Measurements from ENCODE around the gene MT1G. TPM values are rescaled to one million over a fixed set of nuclear protein-coding genes. Genes with fewer than 3 reads are reported as not detected.

MT1G gene
- polyA plus RNA-seq, 1 donor from 2014 or later, result not detected

DNA sequence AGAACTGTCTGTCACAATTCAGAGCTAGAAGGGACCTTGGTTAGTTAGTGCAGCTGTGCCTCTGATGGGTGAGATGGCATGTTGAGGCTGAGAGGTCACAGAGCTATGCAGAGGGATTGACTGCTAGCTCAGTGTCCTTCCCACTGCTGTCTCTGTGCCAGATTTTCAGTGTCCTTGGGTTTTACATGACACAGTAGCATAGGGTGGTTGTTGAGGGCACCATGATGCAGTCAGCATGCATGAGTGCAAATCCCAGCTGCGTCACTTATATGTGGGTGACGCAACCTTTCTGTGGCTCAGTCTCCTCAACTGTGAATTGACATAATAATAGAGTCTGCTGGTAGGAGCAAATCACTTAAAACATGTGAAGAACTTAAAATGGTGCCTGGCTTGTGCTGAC, 26.7 kb downstream of the MT1G start:
- Histone ChIP-seq H3K79me2 (replicated peaks; ENCODE audit: insufficient read depth, low read length) (no peaks in the 10 kb centered on the region), H3K9ac (ENCODE audit: low read length) (no peak overlapping the region), H2AFZ (ENCODE audit: low read depth, low read length) (no peak overlapping the region)

DNA sequence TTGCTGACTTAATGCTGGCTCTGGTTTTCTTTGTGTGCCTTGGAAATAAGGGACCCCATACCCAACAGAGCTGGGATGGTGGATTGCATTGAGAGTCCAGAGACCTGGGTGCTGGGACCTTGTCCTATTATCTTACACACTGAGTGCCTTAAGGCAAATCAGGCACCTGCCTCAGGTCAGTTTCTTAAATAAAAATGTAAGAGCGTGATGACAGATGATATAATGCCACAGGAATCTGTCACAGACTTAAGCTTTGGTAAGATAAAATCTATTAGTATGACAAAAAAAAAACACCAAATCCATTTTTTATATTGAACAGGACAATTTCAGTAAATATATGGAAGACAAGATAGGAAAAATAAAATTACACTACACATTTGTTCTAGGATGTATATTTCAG, 27.8 kb downstream of the MT1G start:
- Histone ChIP-seq H3K9me3 (ENCODE audit: low read length) (no peaks in the 10 kb centered on the region), H3K27me3 (ENCODE audit: insufficient read depth, low read depth, low read length) (peaks cover 100% of the 10 kb centered on the region), H4K20me1 (ENCODE audit: insufficient read depth) (no peaks in the 10 kb centered on the region), H3K27ac (ENCODE audit: low read length) (no peak overlapping the region), H2AFZ (ENCODE audit: low read depth, low read length) (no peak overlapping the region), H3K4me3 (ENCODE audit: low read length) (no peak overlapping the region), H3K9ac (ENCODE audit: low read length) (no peak overlapping the region), H3F3A (ENCODE audit: insufficient read depth, low read length, poor library complexity, severe bottlenecking) (no peaks in the 10 kb centered on the region), H3K36me3 (ENCODE audit: insufficient read depth, low read length) (no peaks in the 10 kb centered on the region), H3K79me2 (replicated peaks; ENCODE audit: insufficient read depth, low read length) (no peaks in the 10 kb centered on the region), H3K4me2 (ENCODE audit: low read length) (no peak overlapping the region), H3K9me2 (ENCODE audit: insufficient read depth, low read length) (no peaks in the 10 kb centered on the region)
- no peak for TF ChIP-seq POLR2AphosphoS5 (IDR thresholded peaks at IDR 0.05)

More for the DNA sequence above, 26.7 kb downstream of the MT1G start:
- Histone ChIP-seq H3K27me3 (ENCODE audit: insufficient read depth, low read depth, low read length) (peaks cover 100% of the 10 kb centered on the region), H3K9me3 (ENCODE audit: low read length) (no peaks in the 10 kb centered on the region), H3K4me3 (ENCODE audit: low read length) (no peak overlapping the region), H3K36me3 (ENCODE audit: insufficient read depth, low read length) (no peaks in the 10 kb centered on the region), H3F3A (ENCODE audit: insufficient read depth, low read length, poor library complexity, severe bottlenecking) (no peaks in the 10 kb centered on the region), H3K9me2 (ENCODE audit: insufficient read depth, low read length) (no peaks in the 10 kb centered on the region), H3K4me2 (ENCODE audit: low read length) (no peak overlapping the region), H4K20me1 (ENCODE audit: insufficient read depth) (no peaks in the 10 kb centered on the region), H3K27ac (ENCODE audit: low read length) (no peak overlapping the region)
- TF ChIP-seq TAF1 (IDR thresholded peaks at IDR 0.05; ENCODE audit: low read depth) (no peak), SMC3 (conservative IDR thresholded peaks at IDR 0.05; ENCODE audit: poor library complexity) (no peak), POLR2AphosphoS5 (IDR thresholded peaks at IDR 0.05) (no peak), EP300 (conservative IDR thresholded peaks at IDR 0.05; ENCODE audit: poor library complexity, severe bottlenecking) (no peak), MXI1 (conservative IDR thresholded peaks at IDR 0.05; ENCODE audit: poor library complexity, severe bottlenecking) (no peak), RAD21 (conservative IDR thresholded peaks at IDR 0.05) (no peak), EZH2 (IDR thresholded peaks at IDR 0.05; ENCODE audit: borderline replicate concordance, insufficient read depth, low read length, poor library complexity, severe bottlenecking) (no peak)
- TF ChIP-seq, protein P1, sequence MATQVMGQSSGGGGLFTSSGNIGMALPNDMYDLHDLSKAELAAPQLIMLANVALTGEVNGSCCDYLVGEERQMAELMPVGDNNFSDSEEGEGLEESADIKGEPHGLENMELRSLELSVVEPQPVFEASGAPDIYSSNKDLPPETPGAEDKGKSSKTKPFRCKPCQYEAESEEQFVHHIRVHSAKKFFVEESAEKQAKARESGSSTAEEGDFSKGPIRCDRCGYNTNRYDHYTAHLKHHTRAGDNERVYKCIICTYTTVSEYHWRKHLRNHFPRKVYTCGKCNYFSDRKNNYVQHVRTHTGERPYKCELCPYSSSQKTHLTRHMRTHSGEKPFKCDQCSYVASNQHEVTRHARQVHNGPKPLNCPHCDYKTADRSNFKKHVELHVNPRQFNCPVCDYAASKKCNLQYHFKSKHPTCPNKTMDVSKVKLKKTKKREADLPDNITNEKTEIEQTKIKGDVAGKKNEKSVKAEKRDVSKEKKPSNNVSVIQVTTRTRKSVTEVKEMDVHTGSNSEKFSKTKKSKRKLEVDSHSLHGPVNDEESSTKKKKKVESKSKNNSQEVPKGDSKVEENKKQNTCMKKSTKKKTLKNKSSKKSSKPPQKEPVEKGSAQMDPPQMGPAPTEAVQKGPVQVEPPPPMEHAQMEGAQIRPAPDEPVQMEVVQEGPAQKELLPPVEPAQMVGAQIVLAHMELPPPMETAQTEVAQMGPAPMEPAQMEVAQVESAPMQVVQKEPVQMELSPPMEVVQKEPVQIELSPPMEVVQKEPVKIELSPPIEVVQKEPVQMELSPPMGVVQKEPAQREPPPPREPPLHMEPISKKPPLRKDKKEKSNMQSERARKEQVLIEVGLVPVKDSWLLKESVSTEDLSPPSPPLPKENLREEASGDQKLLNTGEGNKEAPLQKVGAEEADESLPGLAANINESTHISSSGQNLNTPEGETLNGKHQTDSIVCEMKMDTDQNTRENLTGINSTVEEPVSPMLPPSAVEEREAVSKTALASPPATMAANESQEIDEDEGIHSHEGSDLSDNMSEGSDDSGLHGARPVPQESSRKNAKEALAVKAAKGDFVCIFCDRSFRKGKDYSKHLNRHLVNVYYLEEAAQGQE (IDR thresholded peaks at IDR 0.05; ENCODE audit: borderline replicate concordance), result no peak
- TF ChIP-seq, protein P2, sequence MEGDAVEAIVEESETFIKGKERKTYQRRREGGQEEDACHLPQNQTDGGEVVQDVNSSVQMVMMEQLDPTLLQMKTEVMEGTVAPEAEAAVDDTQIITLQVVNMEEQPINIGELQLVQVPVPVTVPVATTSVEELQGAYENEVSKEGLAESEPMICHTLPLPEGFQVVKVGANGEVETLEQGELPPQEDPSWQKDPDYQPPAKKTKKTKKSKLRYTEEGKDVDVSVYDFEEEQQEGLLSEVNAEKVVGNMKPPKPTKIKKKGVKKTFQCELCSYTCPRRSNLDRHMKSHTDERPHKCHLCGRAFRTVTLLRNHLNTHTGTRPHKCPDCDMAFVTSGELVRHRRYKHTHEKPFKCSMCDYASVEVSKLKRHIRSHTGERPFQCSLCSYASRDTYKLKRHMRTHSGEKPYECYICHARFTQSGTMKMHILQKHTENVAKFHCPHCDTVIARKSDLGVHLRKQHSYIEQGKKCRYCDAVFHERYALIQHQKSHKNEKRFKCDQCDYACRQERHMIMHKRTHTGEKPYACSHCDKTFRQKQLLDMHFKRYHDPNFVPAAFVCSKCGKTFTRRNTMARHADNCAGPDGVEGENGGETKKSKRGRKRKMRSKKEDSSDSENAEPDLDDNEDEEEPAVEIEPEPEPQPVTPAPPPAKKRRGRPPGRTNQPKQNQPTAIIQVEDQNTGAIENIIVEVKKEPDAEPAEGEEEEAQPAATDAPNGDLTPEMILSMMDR (IDR thresholded peaks at IDR 0.05; ENCODE audit: poor library complexity, severe bottlenecking), result no peak

DNA sequence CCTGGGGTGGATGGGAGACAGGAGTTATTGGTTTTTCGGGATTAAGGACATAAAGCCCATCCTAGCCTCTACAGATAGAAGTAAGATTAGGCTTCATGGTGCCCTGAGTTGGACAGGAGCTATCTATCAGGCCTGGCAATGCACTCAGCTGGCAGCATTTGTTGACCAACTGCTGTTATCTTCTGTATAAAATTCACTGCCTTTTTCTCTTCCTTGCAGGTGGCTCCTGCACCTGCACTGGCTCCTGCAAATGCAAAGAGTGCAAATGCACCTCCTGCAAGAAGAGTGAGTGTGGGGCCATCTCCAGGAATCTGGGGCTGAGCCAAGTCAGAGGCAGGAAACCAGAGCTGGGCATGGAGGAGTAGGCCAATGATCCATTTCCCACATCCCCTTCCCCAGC, 28.8 kb downstream of the MT1G start:
- no peak overlapping the region for H3K4me3 ChIP-seq (ENCODE audit: low read length)
- no peaks in the 10 kb centered on the region for H3K79me2 ChIP-seq (replicated peaks; ENCODE audit: insufficient read depth, low read length)
- no peak overlapping the region for H2AFZ ChIP-seq (ENCODE audit: low read depth, low read length)
- H3K9me2 ChIP-seq (ENCODE audit: insufficient read depth, low read length), result no peaks in the 10 kb centered on the region
- H3K4me2 ChIP-seq (ENCODE audit: low read length), result no peak overlapping the region
- no peaks in the 10 kb centered on the region for H3K9me3 ChIP-seq (ENCODE audit: low read length)
- H4K20me1 ChIP-seq (ENCODE audit: insufficient read depth), result no peaks in the 10 kb centered on the region
- H3K36me3 ChIP-seq (ENCODE audit: insufficient read depth, low read length), result no peaks in the 10 kb centered on the region
- no peak for TF ChIP-seq MXI1 (conservative IDR thresholded peaks at IDR 0.05; ENCODE audit: poor library complexity, severe bottlenecking)
- no peak for TF ChIP-seq TAF1 (IDR thresholded peaks at IDR 0.05; ENCODE audit: low read depth)
- TF ChIP-seq EP300 (conservative IDR thresholded peaks at IDR 0.05; ENCODE audit: poor library complexity, severe bottlenecking), result no peak
- TF ChIP-seq, protein P1 (IDR thresholded peaks at IDR 0.05; ENCODE audit: borderline replicate concordance), result no peak
- no peak for TF ChIP-seq EZH2 (IDR thresholded peaks at IDR 0.05; ENCODE audit: borderline replicate concordance, insufficient read depth, low read length, poor library complexity, severe bottlenecking)
- TF ChIP-seq, protein P2 (IDR thresholded peaks at IDR 0.05; ENCODE audit: poor library complexity, severe bottlenecking), result no peak
- no peak for TF ChIP-seq POLR2AphosphoS5 (IDR thresholded peaks at IDR 0.05)
- TF ChIP-seq SMC3 (conservative IDR thresholded peaks at IDR 0.05; ENCODE audit: poor library complexity), result no peak
- no peak for TF ChIP-seq RAD21 (conservative IDR thresholded peaks at IDR 0.05)
- H3K27ac ChIP-seq (ENCODE audit: low read length), result no peak overlapping the region
- H3F3A ChIP-seq (ENCODE audit: insufficient read depth, low read length, poor library complexity, severe bottlenecking), result no peaks in the 10 kb centered on the region
- H3K27me3 ChIP-seq (ENCODE audit: insufficient read depth, low read depth, low read length), result peaks cover 100% of the 10 kb centered on the region
- H3K9ac ChIP-seq (ENCODE audit: low read length), result no peak overlapping the region
